Neural crest cell (in vitro differentiated cells): Measurements from ENCODE around the gene LRCH4. TPM values are rescaled to one million over a fixed set of nuclear protein-coding genes. Genes with fewer than 3 reads are reported as not detected.

ENCODE experiments used
- DNase-seq: peaks from one replicate; pipeline ENCODE4 v3.0.0; 2021; ENCODE audit warnings: low read depth, mixed read lengths, low spot score
- H3K27ac Mint-ChIP-seq: one replicate; pipeline ENCODE4 v1.8.0; 2021; ENCODE audit warnings: mild to moderate bottlenecking, mixed read lengths; ENCODE audit not compliant: unreplicated experiment
- H3K27me3 Mint-ChIP-seq: 2 replicates; pipeline ENCODE4 v1.8.0; 2021; ENCODE audit warnings: low read depth, mild to moderate bottlenecking, mixed read lengths
- H3K36me3 Mint-ChIP-seq: 2 replicates; pipeline ENCODE4 v1.8.0; 2021; ENCODE audit warnings: low read depth, mild to moderate bottlenecking, mixed read lengths
- H3K4me1 Mint-ChIP-seq: 2 replicates; pipeline ENCODE4 v1.8.0; 2021; ENCODE audit warnings: mixed read lengths
- H3K4me3 Mint-ChIP-seq: one replicate; pipeline ENCODE4 v1.8.0; 2021; ENCODE audit warnings: mild to moderate bottlenecking, mixed read lengths
- H3K9me3 Mint-ChIP-seq: 2 replicates; pipeline ENCODE4 v1.8.0; 2021; ENCODE audit warnings: mixed read lengths
- total RNA-seq: library from RNA; stranded (reverse); gene quantifications from 2 replicates; pipeline ENCODE4 v1.2.1, GENCODE V29; 2021
- TF ChIP-seq, protein P1 (sequence below): fragments of 200-600 bp; sonication (generic); conservative IDR thresholded peaks from 2 replicates; pipeline ENCODE4 v1.5.0; 2021; ENCODE audit warnings: antibody characterized with exemption, mild to moderate bottlenecking

LRCH4 gene
- total RNA-seq, 1 donor from 2014 or later: 44.2 TPM

DNA sequence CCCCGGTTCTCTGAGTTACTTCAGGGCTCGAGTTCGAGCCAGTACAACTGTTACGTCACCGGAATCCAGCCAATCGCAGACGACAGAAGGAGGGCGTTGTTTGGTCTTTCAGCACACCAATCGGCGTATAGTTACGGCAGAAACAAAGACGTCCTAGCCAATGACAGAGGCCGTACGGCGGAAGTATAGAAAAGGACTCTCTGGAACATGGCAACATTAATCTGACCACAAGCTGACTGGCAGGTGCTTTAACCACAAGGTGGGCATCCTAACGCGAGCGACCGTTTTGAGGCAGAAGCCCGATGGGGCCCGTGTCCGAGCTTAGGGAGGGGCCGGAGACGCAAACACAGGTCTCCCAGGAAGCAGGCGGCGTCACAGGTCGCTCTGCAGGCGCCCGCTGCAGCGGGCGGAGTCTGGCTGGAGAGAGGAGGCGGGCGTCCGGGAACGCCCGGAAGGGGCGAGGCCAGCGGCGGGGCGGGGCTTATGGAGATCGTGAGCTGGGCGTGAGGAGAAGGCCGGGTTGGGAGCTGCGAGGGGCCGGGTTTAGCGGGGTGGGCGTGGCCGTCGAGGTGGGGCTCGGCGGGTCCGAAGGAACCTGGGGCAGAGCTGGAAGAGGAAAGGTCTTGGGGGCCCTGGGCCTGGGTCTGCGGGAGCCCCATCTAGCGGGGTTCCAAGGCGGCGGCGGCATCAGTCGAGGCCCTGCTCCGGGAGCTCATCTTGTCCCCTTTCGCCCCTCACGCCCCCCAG lies 26.2 kb upstream of the LRCH4 start, which contains the start of gene MOSPD3:
Gene MOSPD3, plus strand, starts transcription at position 558 of the 747 bp plus-strand sequence. CDS start 252 bp downstream, outside the sequence.
- no peaks in the 10 kb centered on the region for H3K36me3 Mint-ChIP-seq
- peaks cover 13% of the 10 kb centered on the region for H3K27me3 Mint-ChIP-seq
- TF ChIP-seq, protein P1, sequence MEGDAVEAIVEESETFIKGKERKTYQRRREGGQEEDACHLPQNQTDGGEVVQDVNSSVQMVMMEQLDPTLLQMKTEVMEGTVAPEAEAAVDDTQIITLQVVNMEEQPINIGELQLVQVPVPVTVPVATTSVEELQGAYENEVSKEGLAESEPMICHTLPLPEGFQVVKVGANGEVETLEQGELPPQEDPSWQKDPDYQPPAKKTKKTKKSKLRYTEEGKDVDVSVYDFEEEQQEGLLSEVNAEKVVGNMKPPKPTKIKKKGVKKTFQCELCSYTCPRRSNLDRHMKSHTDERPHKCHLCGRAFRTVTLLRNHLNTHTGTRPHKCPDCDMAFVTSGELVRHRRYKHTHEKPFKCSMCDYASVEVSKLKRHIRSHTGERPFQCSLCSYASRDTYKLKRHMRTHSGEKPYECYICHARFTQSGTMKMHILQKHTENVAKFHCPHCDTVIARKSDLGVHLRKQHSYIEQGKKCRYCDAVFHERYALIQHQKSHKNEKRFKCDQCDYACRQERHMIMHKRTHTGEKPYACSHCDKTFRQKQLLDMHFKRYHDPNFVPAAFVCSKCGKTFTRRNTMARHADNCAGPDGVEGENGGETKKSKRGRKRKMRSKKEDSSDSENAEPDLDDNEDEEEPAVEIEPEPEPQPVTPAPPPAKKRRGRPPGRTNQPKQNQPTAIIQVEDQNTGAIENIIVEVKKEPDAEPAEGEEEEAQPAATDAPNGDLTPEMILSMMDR: no peak
- H3K4me1 Mint-ChIP-seq: peaks cover 5% of the 10 kb centered on the region
- peak within 1 kb of the TSS; percentile 98 for H3K4me3 Mint-ChIP-seq
- peak within 1 kb of the TSS; percentile 100 for H3K27ac Mint-ChIP-seq
- H3K9me3 Mint-ChIP-seq: no peaks in the 10 kb centered on the region
- peak; percentile 98 for DNase-seq

DNA sequence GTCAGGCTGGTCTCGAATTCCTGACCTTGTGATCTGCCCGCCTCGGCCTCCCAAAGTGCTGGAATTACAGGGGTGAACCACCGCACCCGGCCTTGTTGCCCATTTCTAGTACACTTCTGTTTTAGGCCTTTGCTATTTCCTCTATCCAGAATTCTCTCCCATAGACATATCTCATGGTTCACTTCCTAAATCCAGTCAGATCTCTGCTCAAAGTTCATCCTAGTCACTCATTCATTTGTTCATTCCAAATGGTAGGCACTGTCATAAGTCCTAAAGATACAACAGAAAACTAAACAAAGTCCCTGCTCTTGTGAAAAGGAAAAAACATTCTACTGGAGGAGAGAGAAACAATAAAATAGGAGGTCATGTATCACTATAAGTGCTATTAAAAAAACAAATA lies 24.0 kb upstream of the LRCH4 start:
- Mint-ChIP-seq H3K4me1 (peaks cover 11% of the 10 kb centered on the region), H3K9me3 (no peaks in the 10 kb centered on the region), H3K27me3 (peaks cover 35% of the 10 kb centered on the region), H3K27ac (no peak overlapping the region), H3K4me3 (no peak overlapping the region), H3K36me3 (no peaks in the 10 kb centered on the region)
- TF ChIP-seq, protein P1: no peak
- no peak for DNase-seq

- peak overlapping the region; percentile 36 for H3K4me3 Mint-ChIP-seq
- H3K27ac Mint-ChIP-seq: no peak overlapping the region
- peaks cover 24% of the 10 kb centered on the region for H3K4me1 Mint-ChIP-seq
- DNase-seq: no peak
- H3K36me3 Mint-ChIP-seq: no peaks in the 10 kb centered on the region
- peaks cover 51% of the 10 kb centered on the region for H3K27me3 Mint-ChIP-seq
- TF ChIP-seq, protein P1: no peak
- no peaks in the 10 kb centered on the region for H3K9me3 Mint-ChIP-seq
Observed at GRCh38 chr7:100607111-100607510, 21.2 kb upstream of the LRCH4 start.

GRCh38 chr7:100606313-100606712 lies 20.4 kb upstream of the LRCH4 start:
- peaks cover 22% of the 10 kb centered on the region for H3K4me1 Mint-ChIP-seq
- DNase-seq: no peak
- no peak overlapping the region for H3K27ac Mint-ChIP-seq
- H3K4me3 Mint-ChIP-seq: peak overlapping the region; percentile 66
- H3K9me3 Mint-ChIP-seq: no peaks in the 10 kb centered on the region
- H3K27me3 Mint-ChIP-seq: peaks cover 53% of the 10 kb centered on the region
- TF ChIP-seq, protein P1: no peak
- no peaks in the 10 kb centered on the region for H3K36me3 Mint-ChIP-seq

DNA sequence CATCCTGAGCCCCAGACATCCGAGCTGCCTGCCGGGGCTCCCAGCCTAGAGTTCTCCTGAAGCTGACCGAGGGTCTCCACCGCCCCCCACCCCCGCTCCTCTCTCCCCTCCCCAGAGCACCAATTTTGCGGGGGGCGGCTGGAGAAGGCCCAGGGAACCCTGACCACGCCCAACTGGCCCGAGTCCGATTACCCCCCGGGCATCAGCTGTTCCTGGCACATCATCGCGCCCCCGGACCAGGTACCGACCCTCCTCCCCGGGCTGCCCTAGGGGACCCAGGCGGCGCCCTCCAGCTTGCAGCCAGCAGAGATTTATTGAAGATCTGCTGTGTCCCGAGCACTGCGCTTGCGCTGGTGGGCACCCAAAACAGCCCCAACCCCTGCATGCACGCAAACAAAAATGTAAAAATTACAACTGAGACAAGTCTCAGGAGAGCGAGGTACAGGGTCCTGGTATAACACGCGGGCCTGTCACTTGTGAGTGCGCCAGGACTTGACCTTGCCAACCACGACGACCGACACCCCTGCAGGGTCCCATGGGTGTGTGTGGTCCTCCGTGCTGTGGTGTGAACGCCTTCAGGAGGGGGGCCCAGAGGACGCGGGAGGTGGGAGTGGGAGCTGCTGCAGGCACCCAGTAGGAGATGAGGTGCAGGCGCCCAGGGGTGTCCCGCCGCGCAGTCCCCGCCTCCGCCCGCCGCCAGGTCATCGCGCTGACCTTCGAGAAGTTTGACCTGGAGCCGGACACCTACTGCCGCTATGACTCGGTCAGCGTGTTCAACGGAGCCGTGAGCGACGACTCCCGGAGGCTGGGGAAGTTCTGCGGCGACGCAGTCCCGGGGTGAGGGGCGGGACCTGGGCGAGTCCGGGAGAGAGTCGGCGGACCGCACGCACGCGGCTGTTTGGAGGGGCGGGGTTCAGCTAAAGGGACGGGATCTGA lies 19.3 kb upstream of the LRCH4 start:
- H3K27ac Mint-ChIP-seq: no peak overlapping the region
- TF ChIP-seq, protein P1: no peak
- DNase-seq: no peak

More for the DNA sequence above, 19.3 kb upstream of the LRCH4 start:
- H3K9me3 Mint-ChIP-seq: no peaks in the 10 kb centered on the region
- no peaks in the 10 kb centered on the region for H3K36me3 Mint-ChIP-seq
- H3K27me3 Mint-ChIP-seq: peaks cover 53% of the 10 kb centered on the region
- H3K4me1 Mint-ChIP-seq: peaks cover 22% of the 10 kb centered on the region
- H3K4me3 Mint-ChIP-seq: peak overlapping the region; percentile 73
